Fibroblast of skin of abdomen (primary cell): ENCODE data around the gene CFAP299.

ENCODE experiments used
- DNase-seq: peaks from one replicate; pipeline ENCODE4 v3.0.0-alpha.2; 2013

CFAP299 gene

DNA sequence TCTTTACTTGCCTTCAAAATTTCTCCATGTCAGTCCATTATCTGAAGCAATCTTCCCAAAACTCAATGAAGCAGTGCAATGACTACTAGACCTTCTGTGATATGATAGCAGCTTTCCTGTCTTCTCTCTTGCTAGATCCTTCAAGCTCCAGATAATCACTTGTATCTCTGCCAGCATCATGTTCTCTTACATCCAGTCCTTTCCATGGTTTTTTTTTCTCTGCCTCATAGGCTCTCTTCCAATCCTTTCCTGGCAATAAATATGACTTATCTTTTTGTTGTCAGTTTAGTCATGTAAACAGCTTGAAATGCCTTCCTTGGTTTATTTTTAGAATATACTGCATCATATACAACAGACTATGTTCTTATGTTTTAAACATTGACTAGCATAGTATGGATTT, 193.5 kb downstream of the CFAP299 start:
- DNase-seq: no peak

DNA sequence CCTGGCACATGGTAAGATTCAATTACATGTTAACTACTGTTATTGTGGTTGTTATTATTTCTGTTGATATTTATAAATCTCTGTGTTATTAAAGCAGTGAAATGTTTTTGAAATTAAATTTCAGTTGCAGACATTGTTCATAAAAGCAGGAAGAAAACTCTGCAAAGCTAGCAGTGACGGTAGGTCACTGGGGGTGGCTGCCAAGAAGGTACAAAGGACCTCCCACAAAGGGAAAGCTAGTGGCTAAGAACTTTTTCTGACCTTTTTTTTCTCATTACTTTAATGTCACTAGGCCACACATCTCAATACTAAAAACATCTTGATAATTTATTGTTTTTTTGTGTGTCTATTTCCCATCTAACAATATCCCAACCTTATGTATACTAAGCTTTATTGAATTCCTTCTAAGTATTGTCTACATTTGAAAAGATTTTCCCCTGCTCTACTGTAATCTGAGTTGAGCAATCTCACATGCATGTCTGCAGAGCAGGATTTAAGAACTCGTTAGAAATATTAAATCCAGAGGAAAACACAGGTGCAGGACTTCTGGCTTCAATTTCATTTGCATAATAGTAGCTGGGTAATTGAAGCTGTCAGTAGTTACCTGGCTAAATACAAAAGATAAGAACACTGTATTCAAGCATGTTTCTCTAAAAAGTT, 197.3 kb downstream of the CFAP299 start:
- DNase-seq: no peak

DNA sequence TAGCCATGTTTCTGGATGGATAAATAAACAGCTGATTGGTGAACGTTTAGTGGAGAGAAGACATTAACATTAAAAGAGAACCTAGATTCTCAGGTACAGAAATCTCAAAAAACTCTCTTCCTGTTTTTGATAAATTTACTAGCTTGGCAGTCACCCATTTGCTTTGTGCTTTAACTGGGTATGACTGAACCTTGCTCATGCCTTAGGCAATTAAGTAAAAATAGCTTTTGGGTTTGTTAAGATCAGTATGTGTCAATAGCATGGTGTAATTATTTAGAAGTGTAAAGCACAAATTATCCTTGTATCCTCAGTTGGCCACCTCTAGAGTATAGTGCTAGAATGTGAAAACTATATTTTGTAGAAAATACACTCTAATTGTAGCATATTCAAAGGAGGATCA, 200.0 kb downstream of the CFAP299 start:
- DNase-seq: no peak

DNA sequence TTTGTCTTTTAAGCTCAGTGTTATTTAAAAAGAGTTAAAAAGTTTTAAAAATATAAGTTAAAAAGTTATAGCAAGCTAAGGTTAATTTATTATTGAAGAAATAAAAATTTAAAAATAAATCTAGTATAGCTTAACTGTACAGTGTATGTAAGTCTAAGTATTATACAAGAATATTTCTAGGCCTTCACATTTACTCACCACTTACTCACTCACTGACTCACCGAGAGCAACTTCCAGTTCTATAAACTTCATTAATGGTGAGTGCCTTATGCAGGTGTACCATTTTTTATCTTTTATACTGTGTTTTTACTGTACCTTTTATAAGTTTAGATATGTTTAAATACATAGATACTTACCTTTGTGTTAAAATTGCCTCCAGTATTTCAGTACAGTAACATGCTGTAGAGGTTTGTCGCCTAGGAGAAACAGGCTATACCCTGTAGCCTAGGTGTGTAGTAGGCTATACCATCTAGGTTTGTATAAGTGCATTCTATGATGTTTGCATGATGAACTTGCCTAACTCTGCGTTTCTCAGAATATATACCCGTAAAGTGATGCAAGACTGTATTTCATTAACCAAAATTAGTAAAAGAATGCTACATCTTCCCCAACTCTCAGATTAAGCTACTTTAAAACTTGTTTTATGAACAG, 202.9 kb downstream of the CFAP299 start:
- DNase-seq: peak; percentile 39

DNA sequence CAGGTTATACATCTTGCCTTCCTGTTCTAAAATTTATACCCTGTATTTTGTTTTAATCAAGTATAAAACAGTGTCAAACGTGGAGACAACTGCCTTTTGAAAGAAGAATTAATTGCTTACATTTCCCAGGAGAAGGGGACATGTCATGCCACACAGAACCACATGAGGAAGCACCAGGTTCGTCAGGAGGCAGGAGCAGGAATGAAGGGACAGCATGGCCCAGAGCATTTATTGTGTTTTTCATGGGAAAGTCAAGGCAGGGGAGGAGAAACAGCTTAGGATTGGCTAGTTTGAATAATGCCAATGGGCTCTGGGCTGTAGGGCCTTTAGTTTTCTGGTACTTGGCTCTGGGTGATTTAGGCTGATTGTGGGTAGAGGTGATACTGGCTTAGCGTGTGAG, 203.7 kb downstream of the CFAP299 start:
- DNase-seq: no peak

DNA sequence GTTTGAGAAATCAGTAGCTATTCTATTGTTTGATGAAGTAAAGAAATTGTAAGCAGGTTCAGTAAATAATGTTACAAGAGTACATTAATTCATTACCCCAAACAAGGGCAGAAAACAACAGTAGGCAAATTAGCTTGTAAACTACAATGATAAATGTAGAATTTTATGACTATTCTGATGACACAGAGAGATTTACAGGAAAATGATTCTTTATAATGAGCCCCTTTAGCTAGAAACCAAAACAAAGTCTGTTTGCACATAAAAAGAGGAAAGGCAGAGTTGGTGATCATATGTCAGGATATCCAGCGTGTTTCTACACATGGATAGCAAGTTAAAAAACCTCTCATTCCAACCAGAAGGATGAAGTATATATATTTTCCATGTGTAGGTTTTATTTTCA, 204.8 kb downstream of the CFAP299 start:
- DNase-seq: no peak

DNA sequence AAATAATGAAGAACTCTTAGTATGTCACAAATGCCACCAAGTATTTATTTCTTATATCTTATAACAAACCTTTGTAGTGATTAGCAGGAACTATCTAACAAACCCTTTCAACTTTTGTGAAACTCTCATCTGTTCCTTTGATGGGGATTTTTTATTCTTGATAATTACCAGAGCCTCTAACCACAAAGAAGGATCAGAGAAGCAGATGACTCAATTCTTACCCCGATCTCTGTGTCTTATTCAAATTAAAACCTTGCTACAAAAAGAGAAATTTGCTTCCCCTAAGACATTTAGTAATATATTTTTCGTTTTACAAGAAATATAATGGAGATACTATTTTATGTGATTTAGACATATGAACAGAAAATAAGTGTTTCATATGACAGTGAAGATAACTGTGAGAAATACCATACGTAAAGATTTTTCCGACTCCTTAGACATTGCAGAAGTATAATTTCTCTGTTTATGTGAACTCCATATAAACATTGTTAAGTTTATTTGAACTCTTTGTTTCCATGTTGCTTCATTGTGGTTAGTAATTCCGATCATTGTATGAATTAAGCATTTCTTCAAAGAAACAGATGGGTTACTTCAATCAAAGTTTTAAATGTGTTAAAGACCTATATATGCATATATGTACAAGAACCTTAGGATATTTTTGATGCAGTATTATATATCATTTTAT, 205.4 kb downstream of the CFAP299 start:
- peak; percentile 14 for DNase-seq

DNA sequence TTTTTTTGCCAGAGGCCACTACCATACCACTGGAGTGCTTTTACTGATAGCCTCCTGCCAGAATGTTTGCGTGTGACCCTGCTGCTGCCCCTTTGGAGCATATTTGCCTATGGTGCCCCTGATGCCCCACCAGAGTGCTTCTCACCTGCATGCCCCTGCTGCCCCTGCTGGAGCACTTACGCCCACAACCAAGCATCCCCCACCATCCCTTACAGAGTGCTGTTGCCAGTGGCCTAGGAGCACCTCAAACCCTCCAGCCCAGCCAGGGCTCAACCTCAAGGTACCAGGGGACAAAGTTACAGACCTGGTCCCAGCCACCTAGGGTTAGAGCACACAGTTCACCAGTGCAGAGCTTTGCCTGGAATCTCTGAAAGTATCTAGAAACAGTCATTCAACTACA, 207.2 kb downstream of the CFAP299 start:
- DNase-seq: no peak

DNA sequence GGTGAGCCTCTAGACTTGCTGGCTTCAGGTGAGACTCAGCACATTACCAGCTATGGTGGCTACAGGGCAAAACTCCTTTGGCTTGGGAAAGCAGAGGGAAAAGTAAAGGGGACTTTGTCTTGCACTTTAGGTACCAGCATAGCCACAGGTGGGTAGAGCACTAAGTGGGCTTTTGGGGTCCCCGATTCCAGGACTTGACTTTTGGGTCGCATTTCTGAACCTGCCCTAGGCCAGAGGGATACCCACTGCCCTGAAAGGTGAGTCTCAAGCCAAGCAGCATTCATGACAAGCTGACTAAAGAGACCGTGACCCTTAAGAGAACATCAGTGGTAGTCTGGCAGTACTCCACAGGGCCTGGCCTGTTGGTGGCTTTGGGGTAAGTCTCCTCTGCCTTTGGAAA, 224.8 kb downstream of the CFAP299 start:
- DNase-seq: no peak

DNA sequence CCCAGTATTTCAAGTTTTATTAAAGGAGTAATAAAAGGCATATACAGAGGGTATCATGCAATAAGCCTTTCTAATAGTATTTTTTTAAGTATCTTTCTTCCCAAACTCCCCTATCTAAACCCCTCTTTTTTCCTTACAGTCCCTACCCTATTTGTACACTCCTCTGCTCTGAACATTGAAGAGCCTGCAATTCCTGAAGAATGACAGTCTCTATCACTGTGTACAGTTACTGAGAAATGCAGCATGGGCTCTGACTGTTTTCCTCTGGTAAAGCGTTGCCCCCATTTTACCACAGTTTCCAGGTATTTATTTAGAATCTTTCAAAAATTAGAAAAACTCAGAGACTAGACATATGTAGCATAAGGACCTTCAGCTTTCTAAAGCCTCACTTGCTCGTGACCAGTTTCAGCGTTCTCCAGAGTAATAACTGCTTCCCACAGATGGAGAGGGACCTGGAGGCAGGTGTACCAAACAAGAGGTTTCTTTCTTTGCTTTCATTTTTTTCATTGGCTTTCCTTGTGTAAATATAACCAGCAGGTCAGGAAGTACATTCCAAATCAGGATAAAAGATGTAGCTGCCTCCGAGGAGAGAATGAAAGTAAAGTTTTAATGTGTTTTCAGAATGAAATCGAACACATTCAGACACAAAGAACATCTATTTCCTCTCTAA, 230.8 kb downstream of the CFAP299 start:
- no peak for DNase-seq

DNA sequence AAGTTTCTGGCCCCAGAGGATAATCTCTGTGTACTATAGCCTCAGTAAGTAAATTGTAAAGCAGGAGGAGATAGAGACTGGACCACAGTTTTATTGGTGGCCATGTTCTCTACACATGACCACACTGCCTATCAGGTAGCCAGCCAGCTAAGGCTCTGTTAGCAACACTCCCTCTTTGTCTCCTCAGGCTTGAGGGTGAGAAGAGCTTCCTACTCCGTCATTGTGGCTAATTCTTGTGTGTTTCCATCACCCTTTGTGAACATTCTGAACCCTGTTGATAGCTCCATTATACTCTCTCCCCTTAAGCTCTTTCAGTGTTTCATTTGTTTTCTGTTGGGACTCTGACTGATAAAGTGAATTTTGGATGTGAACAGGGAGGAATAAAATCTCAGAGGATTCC, 233.4 kb downstream of the CFAP299 start:
- no peak for DNase-seq

DNA sequence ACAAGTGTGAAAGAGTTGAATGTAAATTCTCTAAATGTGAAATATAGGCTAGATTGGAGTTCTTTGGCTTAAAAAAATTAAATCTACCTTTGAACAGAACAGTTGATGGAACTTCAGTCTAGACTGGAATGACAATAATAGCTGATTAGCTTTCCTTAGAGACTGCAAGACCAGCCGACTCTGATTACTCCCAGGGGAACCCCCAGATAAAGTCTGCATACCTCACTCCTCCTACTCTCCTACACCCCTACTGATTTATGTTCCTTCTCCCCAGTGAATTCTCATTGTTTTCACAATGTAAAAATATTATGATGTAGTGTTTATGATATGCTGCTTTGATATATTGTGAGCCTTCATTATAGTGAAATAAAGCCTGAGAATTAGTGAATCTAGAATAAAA, 241.3 kb downstream of the CFAP299 start:
- DNase-seq: peak; percentile 12

DNA sequence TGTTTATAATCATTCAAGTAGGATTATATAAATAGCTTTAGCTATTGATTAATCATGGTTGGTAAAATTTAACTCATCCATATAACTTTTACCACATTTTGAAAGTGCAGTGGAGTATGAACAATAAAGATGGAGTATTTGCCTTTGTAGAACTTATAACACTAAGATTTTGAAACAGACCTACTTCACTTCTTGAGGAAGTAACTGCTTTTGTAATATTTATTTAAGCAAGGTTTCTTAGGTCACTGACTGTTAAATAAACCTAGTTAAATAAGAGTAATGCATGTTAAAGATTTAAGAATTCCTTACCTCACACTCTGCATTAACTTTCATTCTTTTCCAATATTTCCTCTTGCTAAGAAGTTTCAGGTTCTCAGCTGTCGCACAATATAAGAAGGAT, 242.5 kb downstream of the CFAP299 start:
- DNase-seq: no peak

DNA sequence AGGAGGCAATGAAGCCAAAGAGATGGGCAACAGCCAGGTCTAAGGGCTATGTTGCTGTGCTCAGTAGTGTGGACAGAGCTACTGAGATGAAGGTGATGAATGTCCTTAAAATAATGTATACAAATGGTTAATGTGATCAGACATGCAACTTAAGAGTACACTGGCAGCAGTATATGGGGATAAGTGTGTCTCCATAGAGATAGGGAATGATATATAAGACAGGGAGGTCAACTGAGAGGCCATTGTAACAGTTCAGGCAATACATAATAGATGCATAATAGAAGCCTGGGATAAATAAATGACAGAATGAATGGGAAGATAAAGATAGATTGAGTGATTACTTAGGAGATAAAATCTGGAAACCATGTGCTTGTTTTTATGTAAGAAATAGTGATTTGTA, 250.0 kb downstream of the CFAP299 start:
- DNase-seq: no peak

DNA sequence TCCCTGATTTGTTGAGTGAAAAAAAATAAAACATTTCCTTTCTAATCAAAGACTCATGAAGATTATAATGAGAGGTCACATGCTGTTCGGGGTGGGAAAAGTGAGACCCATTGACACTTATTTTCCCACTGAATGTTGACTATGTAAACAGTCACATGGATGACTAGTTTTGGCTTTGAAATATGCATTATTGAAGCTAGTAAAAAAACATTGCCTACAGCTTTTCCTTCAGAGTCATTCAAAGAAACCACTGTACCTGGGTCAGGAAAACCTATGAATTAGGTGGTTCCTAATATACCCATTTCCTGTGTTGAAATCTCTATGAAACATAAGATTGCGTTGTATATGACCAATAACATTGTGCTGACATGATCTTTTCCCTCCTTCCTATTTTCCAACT, 251.2 kb downstream of the CFAP299 start:
- DNase-seq: no peak

DNA sequence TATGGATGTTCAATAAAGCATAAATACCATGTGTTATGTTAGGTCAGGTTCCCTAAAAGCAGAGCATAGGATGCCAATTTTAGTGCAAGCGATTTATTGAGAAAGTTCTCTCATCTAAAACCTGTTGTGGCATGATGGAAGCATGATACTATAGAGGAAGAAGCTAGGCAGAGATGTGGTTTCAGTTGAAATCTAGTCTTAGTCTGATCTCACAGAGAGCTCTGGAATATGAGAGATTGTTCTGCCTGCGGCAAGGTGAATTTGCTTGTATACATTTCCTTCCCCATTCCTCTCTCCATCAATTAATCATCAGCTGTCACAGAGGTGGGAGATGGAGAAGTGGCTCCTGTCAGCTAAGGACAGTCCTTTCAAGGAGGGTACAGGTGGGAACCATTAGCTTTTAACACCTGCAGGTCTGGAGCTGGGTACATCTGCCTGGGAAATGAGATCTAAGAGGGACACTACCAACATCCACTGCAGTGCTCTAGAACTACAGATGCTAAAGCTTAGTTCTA, 252.4 kb downstream of the CFAP299 start:
- DNase-seq: no peak

DNA sequence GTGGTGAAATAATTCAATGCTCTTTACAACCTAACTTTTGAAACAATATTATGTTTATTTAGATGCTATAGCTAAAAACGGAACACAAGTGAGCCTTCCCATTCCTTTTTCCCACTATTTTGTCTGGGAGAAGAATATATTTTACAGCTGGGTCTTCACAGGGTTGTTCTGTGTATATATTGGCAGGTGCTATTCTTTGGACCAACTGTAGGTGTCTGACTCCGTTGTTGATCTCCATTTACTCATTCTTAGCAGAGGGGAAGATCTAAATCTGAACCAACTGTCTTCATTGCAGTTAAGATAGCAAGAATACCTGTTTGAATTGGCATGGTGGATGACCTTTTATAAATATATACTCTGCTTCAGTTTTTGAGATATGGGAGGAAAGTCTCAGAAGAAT, 257.4 kb downstream of the CFAP299 start:
- no peak for DNase-seq

DNA sequence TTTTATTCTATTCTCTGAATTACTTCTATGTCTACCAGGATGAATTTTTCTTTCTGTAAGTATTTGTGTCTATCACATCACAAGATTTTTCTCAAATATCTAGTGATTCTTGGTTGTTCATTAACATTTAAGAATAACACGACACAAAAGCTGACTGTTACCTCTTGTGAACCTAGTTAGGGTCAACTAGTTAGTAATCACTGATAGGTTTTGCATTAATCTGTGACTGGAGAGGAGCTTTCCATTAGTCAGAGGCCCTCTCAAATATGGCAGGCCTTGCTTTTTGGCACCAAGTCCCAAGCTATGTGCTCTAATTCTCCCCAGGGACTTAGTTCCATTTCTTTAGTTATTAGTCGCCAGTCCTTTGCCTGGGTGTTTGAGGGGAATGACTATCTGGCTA, 259.2 kb downstream of the CFAP299 start:
- DNase-seq: no peak

DNA sequence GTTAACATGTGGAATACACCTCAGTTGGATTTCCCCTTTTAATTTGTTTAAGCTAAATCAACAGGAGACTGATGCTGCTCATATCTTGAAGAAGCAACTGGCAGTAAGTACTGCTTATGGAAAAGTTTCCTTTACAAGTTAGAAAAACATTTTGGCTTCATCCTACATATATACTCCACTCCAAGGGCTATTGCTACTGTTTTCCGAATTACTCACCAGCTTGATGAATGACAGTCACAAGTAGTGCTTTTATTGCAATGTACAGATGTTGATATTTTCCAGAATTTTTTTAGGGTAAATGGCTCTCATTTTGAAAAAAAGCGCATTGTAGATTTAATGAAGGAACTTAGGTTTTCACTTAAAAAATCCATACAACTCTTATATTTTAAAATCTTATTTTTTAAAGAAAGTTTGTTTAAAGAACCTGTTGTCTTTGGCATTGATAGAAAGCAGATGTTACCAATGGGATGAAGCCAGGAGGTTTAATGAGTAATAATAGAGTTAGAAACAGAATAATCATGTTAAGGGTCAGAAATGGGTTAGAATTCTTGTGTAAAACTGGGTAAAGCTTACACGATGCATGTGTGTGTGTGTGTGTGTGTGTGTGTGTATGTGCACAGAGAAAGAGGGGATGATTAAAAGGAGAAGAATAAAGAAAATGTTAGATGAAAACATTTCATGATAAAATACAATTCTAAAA, 272.9 kb downstream of the CFAP299 start:
- peak; percentile 68 for DNase-seq

DNA sequence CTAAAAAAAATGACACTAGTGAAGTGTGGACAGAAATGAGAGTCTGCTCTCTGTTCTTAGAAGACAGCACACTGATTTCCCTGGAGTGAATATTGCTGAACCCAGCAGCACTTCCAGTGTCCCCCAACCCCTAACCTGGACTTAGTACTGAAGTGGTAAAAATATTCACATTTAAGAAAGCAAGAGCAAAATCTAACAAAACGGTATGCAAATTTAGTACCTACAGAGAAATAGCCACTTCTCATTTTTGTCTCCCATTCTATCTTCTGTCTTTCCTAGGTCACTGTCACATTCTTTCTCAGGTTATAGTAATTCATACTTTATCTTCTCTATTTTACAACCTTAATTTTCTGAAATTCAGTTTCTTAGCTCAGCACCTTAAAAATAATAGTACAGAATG, 274.7 kb downstream of the CFAP299 start:
- no peak for DNase-seq

DNA sequence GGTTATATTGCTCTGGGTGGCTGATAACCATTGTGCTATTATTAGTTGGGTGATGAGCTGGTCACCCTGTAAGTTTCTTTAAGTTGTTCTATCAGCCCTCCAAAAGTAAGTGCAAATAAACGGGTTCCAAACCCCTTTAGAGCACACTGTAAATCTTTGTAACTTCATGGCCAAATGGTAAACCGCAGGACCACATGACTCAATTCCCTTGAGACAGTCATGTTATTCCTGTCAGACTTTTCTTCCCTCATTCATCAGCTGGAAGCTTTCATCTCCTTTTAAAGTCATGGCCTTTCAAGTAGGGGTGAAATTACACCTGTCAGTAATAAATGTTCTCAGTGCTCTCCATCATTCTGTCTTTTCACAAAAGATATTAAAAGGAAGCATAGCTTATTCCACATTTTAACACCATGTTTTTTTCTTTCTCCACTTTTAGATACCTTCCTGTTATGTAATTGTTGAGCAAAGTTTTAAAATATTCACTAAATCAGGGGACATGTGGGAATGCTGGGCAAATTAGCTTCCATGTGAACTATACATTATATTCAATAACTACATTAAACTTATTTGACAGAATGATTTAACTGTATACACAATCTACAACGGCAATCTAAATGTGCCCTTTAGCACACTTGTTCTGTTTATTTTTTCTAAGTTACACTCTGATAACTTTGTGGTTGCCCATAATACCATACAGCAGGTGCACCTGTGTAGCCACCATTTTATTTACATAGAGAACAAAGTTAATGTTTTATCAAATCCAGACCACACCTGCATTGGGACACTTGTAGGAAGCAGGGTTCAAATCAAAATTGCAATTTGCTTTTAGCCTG, 275.5 kb downstream of the CFAP299 start:
- peak; percentile 79 for DNase-seq

DNA sequence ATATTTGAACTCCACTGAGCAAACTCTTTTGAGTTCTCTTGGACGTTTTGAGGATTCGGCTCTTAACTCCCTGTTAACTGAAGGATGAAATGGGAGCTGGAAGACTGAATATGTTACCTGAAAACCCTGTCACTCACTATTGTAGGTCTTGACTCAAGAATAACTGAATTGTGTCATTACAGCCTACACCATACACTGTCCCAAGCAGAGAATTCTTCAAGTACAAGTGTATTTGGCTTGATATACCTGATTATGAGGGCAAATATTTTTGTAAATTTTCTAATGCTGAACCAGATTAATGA, 276.1 kb downstream of the CFAP299 start:
- no peak for DNase-seq
